Suppressor macrophage (primary cell): ENCODE results near the gene STK32A.
"Not testable (repeated sequence)": the region's sequence is repeated elsewhere in the genome, so short reads cannot be mapped to it uniquely, and the experiment has no call there.

ENCODE experiments used
- DNase-seq, 4 experiments: peaks; one replicate each; pipeline ENCODE4 v3.0.0-alpha.2; 2020 to 2022
- total RNA-seq, 17 experiments: gene quantifications; one replicate each; lab custom pipeline; 2026; ENCODE audit warnings: mixed read lengths in 6 of 17, inconsistent platforms in 3 of 17; lab: John Stamatoyannopoulos, UW

The STK32A gene
- 0 to 3.4 (median 0) reads per million in 17 experiments for total RNA-seq

- peak in 1 of 4 experiments; percentile 5 for DNase-seq
These were observed at the start of gene STK32A for GRCh38 chr5:147234825-147235635. STK32A (plus strand) TSS chr5:147235026; CDS start chr5:147239635, 4,609 bp downstream.

- DNase-seq = no peak
These were observed 47.7 kb upstream of the STK32A start for GRCh38 chr5:147187099-147187540.

GRCh38 chr5:147188200-147189108 is 46.4 kb upstream of the STK32A start:
- DNase-seq = peak; percentile 72 to 85 (median 74)

GRCh38 chr5:147189109-147189424 is 45.8 kb upstream of the STK32A start:
- DNase-seq = no peak

GRCh38 chr5:147190331-147190730 is 44.5 kb upstream of the STK32A start:
- DNase-seq = no peak

GRCh38 chr5:147193123-147193522 is 41.7 kb upstream of the STK32A start:
- DNase-seq = no peak

GRCh38 chr5:147200004-147200403 is 34.8 kb upstream of the STK32A start:
- DNase-seq = no peak

- peak; percentile 29 to 81 (median 57) for DNase-seq
These were observed 31.6 kb upstream of the STK32A start for GRCh38 chr5:147203213-147203612.

GRCh38 chr5:147204576-147204975 is 30.2 kb upstream of the STK32A start:
- no peak for DNase-seq

- DNase-seq = no peak
These were observed 26.7 kb upstream of the STK32A start for GRCh38 chr5:147208134-147208533.

- DNase-seq = no peak
These were observed 18.2 kb upstream of the STK32A start for GRCh38 chr5:147216552-147217154.

GRCh38 chr5:147223343-147223742 is 11.5 kb upstream of the STK32A start:
- DNase-seq = no peak

- DNase-seq = peak; percentile 54 to 66 (median 61)
These were observed 10.7 kb upstream of the STK32A start for GRCh38 chr5:147223948-147224791.

GRCh38 chr5:147225938-147226337 is 8.9 kb upstream of the STK32A start:
- no peak for DNase-seq

GRCh38 chr5:147226512-147226911 is 8.3 kb upstream of the STK32A start:
- no peak for DNase-seq

GRCh38 chr5:147234239-147234824 is 494 bp upstream of the STK32A start:
- no peak for DNase-seq

- no peak for DNase-seq
These were observed 5.6 kb downstream of the STK32A start for GRCh38 chr5:147240266-147240985.

- DNase-seq = not testable (repeated sequence)
These were observed 8.4 kb downstream of the STK32A start for GRCh38 chr5:147243238-147243637.

GRCh38 chr5:147245381-147246165 is 10.7 kb downstream of the STK32A start:
- DNase-seq = no peak

GRCh38 chr5:147248561-147248960 is 13.7 kb downstream of the STK32A start:
- no peak for DNase-seq
